GM21526 (cell line): Measurements from ENCODE around the gene CABLES2.

Experiments used
- ATAC-seq: cut with Tn5 transposase; IDR thresholded peaks from one replicate; pipeline ENCODE4 v1.9.1; 2021; ENCODE audit warnings: moderate library complexity; ENCODE audit not compliant: unreplicated experiment, low FRiP score

The CABLES2 gene

DNA sequence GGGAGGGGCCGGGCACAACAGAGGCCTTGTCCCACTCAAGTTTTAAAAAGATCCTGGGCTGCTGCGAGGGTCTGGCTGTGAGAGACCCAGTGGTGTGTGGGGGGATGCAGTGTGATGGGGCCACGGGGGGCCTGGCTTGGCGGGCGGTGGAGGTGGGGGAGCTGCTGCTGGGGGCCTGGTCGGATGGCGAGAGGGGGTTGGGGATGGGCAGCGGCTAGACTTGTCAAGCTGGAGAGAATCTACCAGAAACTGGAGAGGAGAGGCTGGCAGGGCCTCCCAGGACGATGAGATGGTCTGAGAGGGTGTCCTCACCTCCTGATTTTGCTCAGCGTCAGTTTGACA, 15.0 kb downstream of the CABLES2 start:
- no peak for ATAC-seq

- ATAC-seq: no peak
Measured at GRCh38 chr20:62391165-62392076, 15.7 kb downstream of the CABLES2 start.

DNA sequence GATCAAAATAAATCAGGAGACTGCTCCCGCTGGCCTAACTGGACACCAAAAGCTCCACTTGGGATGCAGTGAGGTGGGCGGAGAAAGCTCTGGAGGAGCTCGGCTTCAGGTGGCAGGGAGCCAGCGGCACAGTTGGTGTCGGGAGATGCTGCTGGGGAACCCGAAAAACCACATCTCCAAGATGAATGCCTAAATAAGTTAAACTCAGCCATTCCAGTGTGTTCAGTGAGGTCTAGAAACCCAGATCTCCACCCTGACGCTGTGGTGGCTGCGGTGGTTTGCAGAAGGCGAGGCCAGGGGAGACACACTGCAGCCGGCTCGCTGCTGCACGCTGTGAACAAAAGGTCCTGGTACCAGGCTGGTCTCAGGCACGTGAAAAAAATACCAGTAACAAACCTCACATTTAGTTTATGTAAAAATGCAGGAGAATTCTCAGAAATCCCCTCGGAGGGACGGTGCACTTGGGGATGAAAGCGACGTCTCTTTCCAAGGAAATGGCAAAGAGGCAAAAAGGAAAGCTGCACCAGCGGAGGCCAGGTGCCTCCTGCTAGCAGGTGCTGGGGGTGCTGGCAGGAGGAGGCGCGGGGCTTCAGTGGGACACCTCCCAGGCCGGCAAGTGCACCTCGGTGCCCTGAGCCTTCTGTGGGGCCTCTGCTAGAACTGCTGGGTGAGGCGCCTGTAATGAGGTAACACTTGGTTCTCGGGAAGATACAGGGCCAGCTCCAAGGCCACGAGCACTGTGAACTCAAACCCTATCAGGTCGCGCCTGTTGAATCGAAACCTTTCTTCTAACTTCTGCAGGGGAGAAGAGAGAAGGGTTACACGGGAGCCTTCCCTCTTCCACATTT, 16.5 kb downstream of the CABLES2 start:
- ATAC-seq: no peak

DNA sequence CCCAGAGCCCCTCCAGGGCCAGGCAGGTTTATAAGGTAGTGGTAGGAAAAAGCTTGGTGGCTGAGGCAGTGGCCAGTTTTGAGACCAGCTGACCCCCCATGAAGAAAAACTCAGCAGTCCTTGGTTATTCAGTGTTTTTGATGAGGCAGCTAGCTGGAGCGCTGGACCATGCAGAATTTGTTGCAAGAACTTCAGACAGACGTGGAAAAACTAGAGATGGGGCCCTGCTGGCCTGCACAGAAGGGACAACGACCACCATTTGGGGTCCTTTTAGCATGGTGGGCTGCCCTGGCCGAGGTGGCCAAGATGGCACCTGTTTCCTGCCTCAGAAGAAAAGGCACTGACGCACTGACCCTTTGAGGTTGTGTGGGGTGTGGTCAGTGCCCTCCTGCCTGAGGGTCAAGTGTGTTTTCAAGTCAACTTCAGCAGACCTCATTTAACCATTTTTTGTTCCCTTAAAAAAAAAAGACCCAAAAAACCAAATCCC, 17.4 kb downstream of the CABLES2 start:
- ATAC-seq: no peak

GRCh38 chr20:62388839-62389600, 18.1 kb downstream of the CABLES2 start:
- no peak for ATAC-seq

- ATAC-seq: no peak
Measured at GRCh38 chr20:62387933-62388635, 19.0 kb downstream of the CABLES2 start.

DNA sequence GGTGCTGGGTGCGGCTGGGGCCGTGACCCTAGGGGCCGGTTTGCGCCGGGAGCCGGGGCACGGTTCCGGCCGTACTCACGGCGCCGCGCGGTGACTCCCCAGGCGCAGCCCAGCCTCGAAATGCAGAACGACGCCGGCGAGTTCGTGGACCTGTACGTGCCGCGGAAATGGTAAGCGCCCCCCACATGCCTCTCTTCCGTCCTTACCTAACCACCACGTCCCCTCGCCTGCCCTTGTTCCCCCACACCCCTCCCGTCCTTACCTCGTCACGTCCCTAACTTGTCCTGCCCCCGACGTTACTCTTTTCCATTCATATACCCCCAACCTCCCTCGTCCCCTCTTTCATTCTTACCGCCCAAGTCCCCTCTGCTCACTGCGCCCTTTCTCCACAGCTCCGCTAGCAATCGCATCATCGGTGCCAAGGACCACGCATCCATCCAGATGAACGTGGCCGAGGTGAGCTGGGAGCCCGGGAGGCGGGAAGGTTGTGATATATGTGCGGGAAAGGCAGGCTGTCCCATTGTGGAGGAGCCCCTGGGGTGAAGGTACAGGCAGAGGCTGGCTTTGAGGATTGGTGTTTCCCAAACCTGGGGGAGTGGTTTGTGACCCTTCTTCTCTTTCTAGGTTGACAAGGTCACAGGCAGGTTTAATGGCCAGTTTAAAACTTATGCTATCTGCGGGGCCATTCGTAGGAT, 19.7 kb downstream of the CABLES2 start:
- ATAC-seq: no peak

GRCh38 chr20:62386383-62387218, 20.5 kb downstream of the CABLES2 start, which contains the start of gene RPS21:
Gene RPS21, plus strand, starts transcription at chr20:62387103. Its CDS starts 236 bp downstream, at chr20:62387339.
- ATAC-seq: peak; percentile 56

- peak; percentile 50 for ATAC-seq
Measured at GRCh38 chr20:62382306-62383198, 24.5 kb downstream of the CABLES2 start.

DNA sequence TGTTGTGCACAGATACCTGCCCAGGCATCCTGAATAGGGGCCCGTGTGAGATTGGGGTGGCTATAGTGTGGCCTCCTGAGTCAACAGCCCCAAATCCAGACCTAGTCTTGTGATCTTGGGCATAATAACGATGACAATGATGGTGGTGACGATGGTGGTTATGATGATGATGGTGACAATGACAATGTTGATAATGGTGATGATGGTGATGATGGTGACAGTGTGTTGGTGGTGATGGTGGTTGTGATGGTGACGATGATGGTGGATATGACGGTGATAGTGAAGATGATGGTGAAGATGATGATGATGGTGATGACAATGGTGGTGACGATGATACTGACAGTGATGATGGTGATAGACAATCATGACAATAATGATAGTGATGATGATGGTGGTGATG, 25.2 kb downstream of the CABLES2 start:
- no peak for ATAC-seq

DNA sequence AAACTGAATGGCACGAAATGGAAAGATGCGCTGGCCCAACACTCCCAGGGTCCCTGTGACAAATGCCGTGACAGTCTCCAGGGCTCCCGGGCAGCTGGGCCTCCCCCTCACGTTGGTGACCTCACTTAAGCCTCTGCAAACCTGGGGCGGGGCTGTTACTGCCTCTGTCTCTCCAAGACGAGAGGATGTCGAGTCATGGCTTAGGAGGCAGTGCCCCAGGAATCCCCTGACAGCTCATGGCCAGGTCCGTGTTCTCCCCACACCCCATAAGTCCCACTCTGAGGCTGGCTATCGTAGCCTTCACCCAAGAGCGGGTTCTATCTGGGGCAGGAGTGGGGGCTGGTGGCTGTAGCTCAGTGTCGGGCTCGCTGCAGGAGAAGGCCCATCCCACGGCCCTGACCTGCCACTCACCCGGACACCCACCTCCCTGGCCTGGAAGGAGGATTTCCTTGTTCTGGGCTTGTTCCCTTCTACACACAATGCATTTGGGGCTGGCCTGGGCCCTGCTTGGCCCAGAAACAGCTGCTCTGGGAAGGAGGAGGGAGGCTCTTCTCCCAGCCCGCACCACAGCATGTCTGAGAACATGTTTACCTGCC, 25.8 kb downstream of the CABLES2 start:
- ATAC-seq: no peak

DNA sequence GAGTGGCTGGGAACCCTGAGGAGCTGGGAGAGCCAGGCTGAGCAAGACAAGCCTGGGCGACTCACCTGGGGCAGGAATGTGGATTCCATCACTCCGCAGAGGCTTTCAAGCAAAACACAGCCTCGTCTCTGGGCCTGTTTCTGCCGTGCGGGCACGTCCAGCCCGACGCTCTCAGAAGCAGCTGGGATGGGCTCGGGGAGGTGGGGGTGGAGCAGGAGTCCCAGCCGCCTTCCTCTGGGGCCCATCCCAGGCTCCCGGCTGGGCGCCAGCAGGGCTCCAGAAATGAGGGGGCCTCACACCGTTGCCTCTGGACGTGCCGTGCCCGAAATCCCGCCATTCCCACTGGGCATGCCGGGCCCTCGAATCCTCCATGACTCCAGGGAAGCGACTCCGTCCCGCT, 28.9 kb downstream of the CABLES2 start:
- ATAC-seq: no peak

DNA sequence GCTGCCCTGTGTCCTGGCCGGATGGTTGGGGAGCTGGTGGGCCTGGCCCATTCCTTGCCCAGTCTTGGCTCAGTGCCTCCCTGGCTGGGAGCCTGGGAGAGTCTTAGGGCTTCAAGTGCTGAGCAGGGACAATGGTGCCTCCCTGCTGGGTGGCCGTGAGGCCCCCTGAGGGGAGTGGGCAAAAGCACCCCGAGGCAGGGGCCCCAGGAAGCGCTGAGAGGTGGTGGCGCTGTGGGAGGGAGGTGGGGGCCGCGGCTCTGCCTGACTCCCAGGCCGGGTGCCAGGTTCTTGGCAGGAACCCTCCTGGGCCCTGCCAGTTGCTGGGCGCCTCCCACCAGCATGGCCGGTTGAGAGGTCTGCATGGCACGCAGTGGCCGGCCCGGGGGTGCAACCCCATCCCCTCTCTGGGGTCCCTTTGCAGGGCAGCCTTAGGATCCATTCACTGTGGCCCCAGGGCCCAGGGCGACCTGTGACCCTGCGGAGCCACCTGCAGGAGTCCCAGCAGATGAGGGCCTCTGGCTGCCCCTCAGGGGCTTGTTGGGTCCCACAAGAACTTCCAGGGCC, 29.4 kb downstream of the CABLES2 start:
- no peak for ATAC-seq

GRCh38 chr20:62377064-62377461, 30.0 kb downstream of the CABLES2 start:
- ATAC-seq: no peak

GRCh38 chr20:62376112-62377063, 30.7 kb downstream of the CABLES2 start:
- no peak for ATAC-seq
